ENCODE data around the gene ZNG1A. TPM values are rescaled to one million over a fixed set of nuclear protein-coding genes. Genes with fewer than 3 reads are reported as not detected.
"Not testable (repeated sequence)": the region's sequence is repeated elsewhere in the genome, so short reads cannot be mapped to it uniquely, and the experiment has no call there.

Gene ZNG1A
- polyA plus RNA-seq, 3 donors: 26.7 to 70.5 (median 53.1) TPM

DNA sequence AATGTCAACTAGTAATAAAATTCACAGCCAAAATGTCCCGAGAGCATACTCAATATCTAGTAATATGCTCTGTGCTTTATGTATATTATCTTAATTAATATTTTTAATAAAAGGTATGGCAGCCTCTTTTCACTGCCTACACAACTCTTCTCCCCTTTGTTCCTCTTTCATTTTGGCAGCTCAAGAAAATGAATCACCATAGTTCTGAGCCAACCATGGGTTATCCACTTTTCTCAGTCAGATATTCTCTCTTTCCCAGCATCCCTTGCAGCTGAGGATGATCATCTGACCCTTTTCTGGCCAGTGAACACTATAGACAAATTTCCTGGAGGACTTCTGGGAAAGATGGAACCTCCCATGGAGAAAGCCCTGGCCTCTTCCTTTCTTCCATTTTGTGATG, 27.6 kb upstream of the ZNG1A start:
- H3K4me3 ChIP-seq (replicated peaks in 1 of 3; ENCODE audit: low read depth in 2 of 3, low read length in 3 of 3): no peak overlapping the region
- WGBS (ENCODE audit: insufficient coverage): no CpG with 5 or more reads among the region's 1 CpG
- DNase-seq: peak in 2 of 3 donors; percentile 35 to 55
- no peaks in the 10 kb centered on the region for H3K79me2 ChIP-seq (ENCODE audit: insufficient read depth, low read length)
- H4K20me1 ChIP-seq (ENCODE audit: insufficient read depth, low read length): no peaks in the 10 kb centered on the region
- H3K27ac Mint-ChIP-seq: peak overlapping the region in 5 of 7 donors; percentile 40 to 85 (median 67)
- H3K4me2 ChIP-seq (replicated peaks; ENCODE audit: extremely low read depth, low read length, poor library complexity, severe bottlenecking): no peak overlapping the region
- H3K36me3 Mint-ChIP-seq: peaks cover 0 to 4% of the 10 kb centered on the region in 2 donors
- no peaks in the 10 kb centered on the region for H3K9me3 ChIP-seq (replicated peaks in 1 of 2; ENCODE audit: control insufficient read depth in 1 of 2, insufficient read depth in 1 of 2, low read length in 2 of 2)
- H3K4me1 Mint-ChIP-seq: peaks cover 30% of the 10 kb centered on the region
- H3K9ac ChIP-seq (ENCODE audit: insufficient read depth, low read length, poor library complexity, severe bottlenecking): no peak overlapping the region
- no peaks in the 10 kb centered on the region for H3K36me3 ChIP-seq (replicated peaks in 1 of 2; ENCODE audit: control insufficient read depth in 1 of 2, insufficient read depth in 2 of 2, low read length in 2 of 2)
- H3K4me1 ChIP-seq (ENCODE audit: control insufficient read depth in 1 of 2, insufficient read depth in 2 of 2, low read length in 2 of 2): peaks cover 42 to 47% of the 10 kb centered on the region in 2 donors
- H2AFZ ChIP-seq (ENCODE audit: insufficient read depth, low read depth, low read length, poor library complexity, severe bottlenecking): no peak overlapping the region
- intact Hi-C loops (cut with micrococcal nuclease): no loop called here
- no peak overlapping the region for H3K4me3 Mint-ChIP-seq
- peak overlapping the region in 1 of 2 donors; percentile 26 for H3K27ac ChIP-seq (ENCODE audit: low read depth in 1 of 2, low read length in 2 of 2)
- H3K27me3 Mint-ChIP-seq (ENCODE audit: low read depth in 3 of 3): peaks cover 0 to 2% (median 0%) of the 10 kb centered on the region in 3 donors
- no peak for TF ChIP-seq CTCF (IDR thresholded peaks at IDR 0.05)
- H3K27me3 ChIP-seq (ENCODE audit: control insufficient read depth in 2 of 2, insufficient read depth in 2 of 2, low read length in 2 of 2): no peaks in the 10 kb centered on the region
- H3K9me3 Mint-ChIP-seq: peaks cover 0 to 3% (median 2%) of the 10 kb centered on the region in 7 donors

GRCh38 chr9:199601-200000, 20.7 kb upstream of the ZNG1A start:
- H3K9ac ChIP-seq (ENCODE audit: insufficient read depth, low read length, poor library complexity, severe bottlenecking); H3K9me3 Mint-ChIP-seq; H3K4me3 Mint-ChIP-seq; H4K20me1 ChIP-seq (ENCODE audit: insufficient read depth, low read length); H3K36me3 ChIP-seq (replicated peaks in 1 of 2; ENCODE audit: control insufficient read depth in 1 of 2, insufficient read depth in 2 of 2, low read length in 2 of 2); H3K9me3 ChIP-seq (replicated peaks in 1 of 2; ENCODE audit: control insufficient read depth in 1 of 2, insufficient read depth in 1 of 2, low read length in 2 of 2); DNase-seq; H3K27me3 ChIP-seq (ENCODE audit: control insufficient read depth in 2 of 2, insufficient read depth in 2 of 2, low read length in 2 of 2); H3K4me2 ChIP-seq (replicated peaks; ENCODE audit: extremely low read depth, low read length, poor library complexity, severe bottlenecking); H3K27ac ChIP-seq (ENCODE audit: low read depth in 1 of 2, low read length in 2 of 2); H3K4me1 Mint-ChIP-seq; H2AFZ ChIP-seq (ENCODE audit: insufficient read depth, low read depth, low read length, poor library complexity, severe bottlenecking); H3K4me3 ChIP-seq (replicated peaks in 1 of 3; ENCODE audit: low read depth in 2 of 3, low read length in 3 of 3); H3K36me3 Mint-ChIP-seq; H3K79me2 ChIP-seq (ENCODE audit: insufficient read depth, low read length); H3K4me1 ChIP-seq (ENCODE audit: control insufficient read depth in 1 of 2, insufficient read depth in 2 of 2, low read length in 2 of 2); intact Hi-C loops (cut with micrococcal nuclease); H3K27me3 Mint-ChIP-seq (ENCODE audit: low read depth in 3 of 3); H3K27ac Mint-ChIP-seq: not testable (repeated sequence)
- no CpG with 5 or more reads among the region's 1 CpG for WGBS (ENCODE audit: insufficient coverage)

GRCh38 chr9:178140-178825, 573 bp downstream of the ZNG1A start:
- Mint-ChIP-seq H3K36me3 (peaks cover 2 to 11% of the 10 kb centered on the region in 2 donors), H3K27ac (peak overlapping the region; percentile 75 to 94 (median 90)), H3K4me3 (peak overlapping the region; percentile 76 to 81)
- H3K9me3 Mint-ChIP-seq; H3K9ac ChIP-seq (ENCODE audit: insufficient read depth, low read length, poor library complexity, severe bottlenecking); H3K4me1 ChIP-seq (ENCODE audit: control insufficient read depth in 1 of 2, insufficient read depth in 2 of 2, low read length in 2 of 2); H3K4me1 Mint-ChIP-seq; intact Hi-C loops (cut with micrococcal nuclease); H3K4me2 ChIP-seq (replicated peaks; ENCODE audit: extremely low read depth, low read length, poor library complexity, severe bottlenecking); H3K27me3 ChIP-seq (ENCODE audit: control insufficient read depth in 2 of 2, insufficient read depth in 2 of 2, low read length in 2 of 2); H3K36me3 ChIP-seq (replicated peaks in 1 of 2; ENCODE audit: control insufficient read depth in 1 of 2, insufficient read depth in 2 of 2, low read length in 2 of 2); H2AFZ ChIP-seq (ENCODE audit: insufficient read depth, low read depth, low read length, poor library complexity, severe bottlenecking); H3K9me3 ChIP-seq (replicated peaks in 1 of 2; ENCODE audit: control insufficient read depth in 1 of 2, insufficient read depth in 1 of 2, low read length in 2 of 2); H3K27me3 Mint-ChIP-seq (ENCODE audit: low read depth in 3 of 3); H4K20me1 ChIP-seq (ENCODE audit: insufficient read depth, low read length); H3K79me2 ChIP-seq (ENCODE audit: insufficient read depth, low read length): not testable (repeated sequence)
- DNase-seq: peak in 1 of 3 donors; percentile 9
- Histone ChIP-seq H3K27ac (ENCODE audit: low read depth in 1 of 2, low read length in 2 of 2) (peak overlapping the region in 1 of 2 donors; percentile 38), H3K4me3 (replicated peaks in 1 of 3; ENCODE audit: low read depth in 2 of 3, low read length in 3 of 3) (peak overlapping the region; percentile 35 to 44 (median 39))
- no CpG with 5 or more reads among the region's 23 CpGs for WGBS (ENCODE audit: insufficient coverage)

- H3K79me2 ChIP-seq (ENCODE audit: insufficient read depth, low read length); H4K20me1 ChIP-seq (ENCODE audit: insufficient read depth, low read length); H3K4me3 ChIP-seq (replicated peaks in 1 of 3; ENCODE audit: low read depth in 2 of 3, low read length in 3 of 3); H3K4me1 ChIP-seq (ENCODE audit: control insufficient read depth in 1 of 2, insufficient read depth in 2 of 2, low read length in 2 of 2); H3K9me3 ChIP-seq (replicated peaks in 1 of 2; ENCODE audit: control insufficient read depth in 1 of 2, insufficient read depth in 1 of 2, low read length in 2 of 2); H3K27me3 Mint-ChIP-seq (ENCODE audit: low read depth in 3 of 3); H3K27me3 ChIP-seq (ENCODE audit: control insufficient read depth in 2 of 2, insufficient read depth in 2 of 2, low read length in 2 of 2); intact Hi-C loops (cut with micrococcal nuclease); H3K27ac Mint-ChIP-seq; H3K4me3 Mint-ChIP-seq; DNase-seq; H3K4me1 Mint-ChIP-seq; H3K27ac ChIP-seq (ENCODE audit: low read depth in 1 of 2, low read length in 2 of 2); H3K9ac ChIP-seq (ENCODE audit: insufficient read depth, low read length, poor library complexity, severe bottlenecking); H2AFZ ChIP-seq (ENCODE audit: insufficient read depth, low read depth, low read length, poor library complexity, severe bottlenecking); H3K9me3 Mint-ChIP-seq; H3K4me2 ChIP-seq (replicated peaks; ENCODE audit: extremely low read depth, low read length, poor library complexity, severe bottlenecking): not testable (repeated sequence)
- WGBS (ENCODE audit: insufficient coverage): no CpG with 5 or more reads among the region's 3 CpGs
- H3K36me3 Mint-ChIP-seq: peaks cover 11 to 25% of the 10 kb centered on the region in 2 donors
- peaks cover 3 to 13% of the 10 kb centered on the region in 2 donors for H3K36me3 ChIP-seq (replicated peaks in 1 of 2; ENCODE audit: control insufficient read depth in 1 of 2, insufficient read depth in 2 of 2, low read length in 2 of 2)
Observed at GRCh38 chr9:169757-170156, 9.1 kb downstream of the ZNG1A start.
